ENCODE data around the gene GFOD1.

GRCh38 chr6:13425270-13425873 is 62.0 kb downstream of the GFOD1 start:
- TF ChIP-seq CTCF (IDR thresholded peaks at IDR 0.05), result no peak
- no peak for TF ChIP-seq EP300 (IDR thresholded peaks at IDR 0.05; ENCODE audit: borderline replicate concordance in 1 of 2, low read depth in 1 of 2, low read length in 1 of 2)
- TF ChIP-seq MEF2A (IDR thresholded peaks at IDR 0.05; ENCODE audit: borderline replicate concordance, low read depth), result no peak
- no peak for TF ChIP-seq POLR2AphosphoS5 (IDR thresholded peaks at IDR 0.05; ENCODE audit: low read depth, low read length)
- no peak for TF ChIP-seq JUND (IDR thresholded peaks at IDR 0.05)
- TF ChIP-seq GATA2 (CRISPR knock-in tag; IDR thresholded peaks at IDR 0.05), result no peak
